Muscle of back (tissue), 11 donors: ENCODE data around the gene ABLIM3. TPM values are rescaled to one million over a fixed set of nuclear protein-coding genes. Genes with fewer than 3 reads are reported as not detected.

Source experiments
- DNase-seq, 3 donors: peaks; one replicate each; pipeline versions ENCODE4 v3.0.0 to v3.0.0-alpha.2; 2013
- polyA plus RNA-seq, 10 donors: library from polyadenylated mRNA; unstranded; fragments of 120-200 nt; gene quantifications; one replicate each; pipeline ENCODE4 v1.2.1, GENCODE V29; 2013; ENCODE audit not compliant: insufficient read length in 10 of 10

The ABLIM3 gene
- polyA plus RNA-seq, 10 donors = 57.2 to 111 (median 84.3) TPM

- no peak for DNase-seq
Observed at GRCh38 chr5:149280124-149280523, 138.8 kb downstream of the ABLIM3 start.

- DNase-seq = no peak
Observed at GRCh38 chr5:149280802-149281201, 139.5 kb downstream of the ABLIM3 start.

DNA sequence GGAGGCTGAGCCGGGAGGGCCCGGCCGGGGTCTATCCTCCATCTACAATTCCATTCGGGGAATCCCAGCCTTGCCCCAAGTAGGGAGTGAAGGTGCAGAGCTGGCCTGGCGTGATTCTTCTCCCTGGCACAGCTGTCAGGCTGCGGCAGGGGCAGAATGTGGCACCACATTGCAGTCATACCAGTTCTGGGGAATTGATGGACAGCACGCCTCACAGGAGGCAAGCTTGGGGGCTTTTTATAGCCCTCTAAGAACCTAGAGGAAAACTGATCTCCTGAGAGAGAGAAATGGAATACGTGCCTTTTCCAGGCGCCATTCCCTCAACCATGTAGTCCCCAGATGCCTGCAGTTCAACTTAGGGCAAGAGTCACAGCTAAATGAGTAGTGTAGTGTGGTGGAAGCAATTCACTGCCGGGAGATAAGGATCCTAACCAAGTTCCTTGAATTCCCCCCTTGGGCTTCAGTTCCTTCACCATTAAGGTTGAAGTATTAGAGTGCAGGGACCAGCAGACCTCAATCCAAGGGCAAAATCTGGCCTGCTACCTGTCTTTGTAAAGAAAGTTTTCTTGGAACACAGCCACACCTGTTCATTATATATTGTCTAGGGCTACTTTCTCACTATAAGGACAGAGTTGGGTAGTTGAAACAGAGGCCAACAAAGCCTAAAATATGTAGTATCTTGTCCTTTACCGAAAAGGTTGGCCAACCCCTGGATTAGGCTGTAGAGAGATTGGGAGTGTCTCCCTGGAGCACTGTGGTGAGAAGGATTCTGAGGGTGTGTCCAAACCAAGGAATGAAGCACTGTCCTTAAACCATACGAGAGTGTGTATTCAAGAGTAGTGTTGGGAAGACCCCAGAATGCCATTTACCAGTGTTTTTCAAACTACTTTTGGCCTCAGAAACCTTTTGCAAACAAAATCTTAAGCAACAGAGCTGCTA lies 141.0 kb downstream of the ABLIM3 start:
- DNase-seq = peak; percentile 30 to 70 (median 49)

DNA sequence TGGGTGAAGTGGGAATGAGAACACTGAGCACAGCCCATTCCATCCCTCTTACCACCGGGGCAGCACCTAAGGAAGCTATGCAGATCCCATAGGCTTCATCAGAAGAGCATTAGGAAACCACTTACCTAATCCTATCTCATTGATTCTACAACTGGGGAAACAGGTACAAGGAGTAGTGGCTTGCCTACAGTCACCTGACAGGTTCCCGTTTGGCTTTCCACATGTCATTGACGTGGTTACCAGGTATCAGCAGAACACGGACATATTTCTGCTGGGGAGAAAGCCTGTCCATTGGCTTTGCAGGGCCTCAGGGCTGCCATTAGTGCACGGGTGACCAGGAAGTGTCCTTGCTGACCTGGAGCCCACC lies 141.7 kb downstream of the ABLIM3 start:
- no peak for DNase-seq

DNA sequence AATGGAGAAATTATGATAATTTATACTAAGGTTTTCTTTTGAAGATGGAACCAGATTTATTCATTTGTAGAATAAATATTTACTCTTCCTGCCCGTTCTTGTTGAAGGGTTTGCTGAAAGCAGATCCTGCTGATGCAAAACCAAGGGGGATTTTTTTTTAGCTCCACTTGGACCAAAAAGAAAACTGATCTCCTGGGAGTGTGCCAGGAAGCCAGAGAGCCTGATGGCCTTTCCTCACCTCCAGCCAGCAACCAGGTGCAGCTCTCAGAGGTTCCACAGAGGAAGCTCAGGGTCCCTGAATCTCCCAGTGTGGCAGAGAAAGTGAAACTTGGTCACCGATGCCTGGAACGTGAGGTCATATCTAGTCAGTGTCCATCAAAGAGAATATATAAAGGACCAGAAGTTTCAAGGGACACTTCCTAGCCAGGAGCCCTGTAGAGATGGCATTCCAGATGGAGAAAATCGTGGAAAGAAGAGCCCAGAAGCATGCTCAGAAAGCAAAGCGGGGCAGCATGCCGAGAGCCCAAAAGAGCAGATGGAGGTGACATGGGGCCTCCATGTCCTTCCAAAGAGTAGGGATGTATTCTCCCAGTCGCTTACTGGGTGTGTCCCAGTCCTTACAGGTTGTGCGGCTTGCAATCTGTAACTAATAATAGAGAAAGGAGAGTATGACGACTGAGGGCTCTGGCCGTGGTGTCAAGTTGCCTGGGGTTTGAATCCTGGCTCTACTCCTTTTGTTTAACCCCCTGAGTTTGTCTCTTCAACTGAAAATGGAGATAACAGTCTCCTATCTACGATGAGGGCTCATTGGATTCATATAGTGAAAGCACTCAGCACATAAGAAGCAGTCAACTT lies 142.6 kb downstream of the ABLIM3 start:
- DNase-seq = no peak

GRCh38 chr5:149284501-149284900 lies 143.2 kb downstream of the ABLIM3 start:
- DNase-seq = no peak

GRCh38 chr5:149285153-149285552 lies 143.9 kb downstream of the ABLIM3 start:
- DNase-seq = no peak

DNA sequence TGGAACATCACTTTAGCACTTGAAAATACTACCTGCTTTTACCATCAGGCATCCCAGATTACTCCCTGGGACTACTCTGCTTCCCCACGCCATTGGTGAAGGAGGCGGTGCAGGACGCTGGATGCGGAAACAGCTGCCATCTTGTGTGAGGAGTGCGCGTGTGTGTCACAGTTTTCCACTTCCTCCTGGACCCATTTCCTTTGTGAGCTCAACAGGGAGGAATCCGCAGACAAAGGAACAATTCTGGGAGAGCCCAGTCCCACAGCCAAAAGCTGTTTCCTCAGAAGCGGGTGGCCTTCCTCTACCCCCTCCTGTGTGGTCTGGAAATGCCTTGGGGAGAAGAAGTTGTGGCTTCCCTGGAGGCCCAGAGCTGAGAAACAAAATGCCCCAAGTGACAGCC lies 147.1 kb downstream of the ABLIM3 start:
- DNase-seq = peak in 1 of 3 donors; percentile 70

DNA sequence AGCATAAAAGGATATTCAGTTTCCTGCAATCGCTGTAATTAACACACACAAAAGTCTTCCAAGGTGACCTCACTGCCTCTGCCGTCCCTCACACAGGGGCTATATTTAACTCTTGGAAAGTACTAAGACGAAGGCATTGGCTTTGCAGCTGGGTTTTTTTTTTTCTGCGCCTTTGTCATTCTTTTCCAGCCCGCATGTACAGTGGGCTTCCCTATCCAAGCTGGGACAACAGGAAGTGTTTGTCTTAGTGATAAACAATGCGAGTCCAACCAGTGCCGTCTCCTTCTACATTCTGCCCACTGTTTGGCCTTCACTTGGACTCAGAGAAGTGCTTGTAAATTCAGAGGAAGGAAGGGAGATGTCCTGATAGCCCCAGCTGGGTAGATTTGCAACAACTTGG lies 148.0 kb downstream of the ABLIM3 start:
- DNase-seq = peak in 1 of 3 donors; percentile 42

DNA sequence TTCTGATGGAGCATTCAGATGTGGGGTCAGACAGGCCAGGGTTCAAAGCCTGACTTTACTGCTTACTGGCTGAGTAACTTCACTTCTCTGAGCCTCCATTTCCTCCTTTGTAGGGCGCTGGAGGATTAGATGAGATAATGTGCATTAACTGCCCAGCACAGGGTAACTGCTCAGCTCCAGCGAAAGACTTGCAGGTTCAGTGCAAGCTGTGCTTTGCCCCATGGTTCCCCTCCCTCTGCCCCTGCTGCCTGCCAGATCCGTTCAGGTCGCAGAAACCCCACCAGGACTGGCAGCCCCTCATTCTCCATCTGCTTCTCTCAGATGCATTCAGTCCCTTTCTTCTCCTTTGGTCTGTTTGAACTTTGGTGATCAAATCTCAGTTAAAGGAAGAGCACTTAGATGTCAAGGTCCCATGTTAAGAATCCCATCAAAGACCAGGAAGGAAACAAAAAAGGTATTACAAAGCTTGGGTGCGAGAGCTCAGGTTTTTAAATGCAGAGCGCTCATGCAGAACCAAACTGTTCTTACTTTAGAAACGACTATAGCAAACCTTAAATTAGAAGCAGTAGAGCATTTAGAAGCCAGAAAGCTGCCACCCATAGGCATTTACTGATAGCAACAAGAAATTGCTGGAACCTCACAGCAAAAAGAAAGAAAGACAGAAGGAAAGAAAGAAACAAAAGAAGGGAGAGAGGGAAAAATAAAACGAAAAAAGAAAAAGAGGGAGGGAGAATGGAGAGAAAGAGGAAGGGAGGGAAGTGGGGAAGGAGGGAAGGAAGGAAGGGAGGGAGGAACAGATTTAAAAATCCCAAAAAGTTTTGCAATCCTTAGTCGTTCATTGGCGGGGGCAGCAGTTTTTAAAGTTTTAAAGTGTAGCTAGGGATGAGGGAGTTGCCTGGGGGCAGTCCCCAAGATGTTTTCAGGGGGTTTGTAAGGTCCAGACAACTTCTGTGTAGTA lies 153.9 kb downstream of the ABLIM3 start:
- DNase-seq = no peak

GRCh38 chr5:149297340-149298025 lies 156.2 kb downstream of the ABLIM3 start:
- DNase-seq = no peak

DNA sequence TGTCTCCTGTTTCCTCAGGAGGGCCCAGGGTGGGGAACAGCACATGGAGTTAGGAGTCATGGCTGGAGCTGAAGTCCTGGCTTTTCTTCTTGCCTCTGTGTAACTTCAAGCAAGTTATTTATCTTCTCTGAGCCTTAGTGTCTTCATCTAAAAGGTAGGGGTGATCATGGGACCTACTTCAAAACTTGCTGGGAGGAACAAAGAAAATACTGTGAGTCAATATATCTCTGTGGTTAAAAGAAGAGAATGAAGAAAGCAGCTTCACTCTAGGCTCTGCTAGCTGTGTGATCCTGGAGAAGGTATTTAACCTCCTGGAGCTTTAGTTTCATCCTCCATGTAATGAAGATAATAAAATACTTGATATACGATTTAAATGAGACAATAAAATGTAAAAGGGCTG lies 156.9 kb downstream of the ABLIM3 start:
- no peak for DNase-seq

DNA sequence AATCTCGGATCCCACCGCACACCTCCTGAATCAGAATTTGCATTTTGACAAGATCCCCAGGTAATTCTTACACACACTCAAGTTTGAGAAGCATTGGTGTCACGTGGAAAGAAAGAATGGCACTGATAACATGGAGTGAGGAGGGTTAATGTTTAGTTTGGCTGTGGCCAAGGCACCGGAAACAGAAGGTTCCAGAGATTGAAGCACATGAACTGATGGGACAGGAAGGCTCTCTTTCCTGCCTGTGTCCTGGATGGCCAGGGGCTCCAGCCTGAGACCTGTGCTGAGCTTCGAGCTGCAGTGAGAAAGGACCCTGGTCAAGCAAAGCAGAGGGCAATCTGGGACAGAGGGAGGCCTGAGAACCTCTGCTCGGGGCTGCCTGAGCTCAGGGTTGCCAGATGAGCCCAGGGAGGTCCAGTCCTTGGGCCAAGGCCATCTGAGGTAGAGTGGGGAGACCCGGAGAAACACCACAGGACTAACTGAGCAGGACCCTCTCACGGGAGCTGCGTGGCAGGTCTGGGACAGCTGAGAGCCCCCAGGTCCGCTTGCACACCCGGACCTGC lies 157.6 kb downstream of the ABLIM3 start:
- no peak for DNase-seq

GRCh38 chr5:149299451-149300054 lies 158.3 kb downstream of the ABLIM3 start:
- no peak for DNase-seq

DNA sequence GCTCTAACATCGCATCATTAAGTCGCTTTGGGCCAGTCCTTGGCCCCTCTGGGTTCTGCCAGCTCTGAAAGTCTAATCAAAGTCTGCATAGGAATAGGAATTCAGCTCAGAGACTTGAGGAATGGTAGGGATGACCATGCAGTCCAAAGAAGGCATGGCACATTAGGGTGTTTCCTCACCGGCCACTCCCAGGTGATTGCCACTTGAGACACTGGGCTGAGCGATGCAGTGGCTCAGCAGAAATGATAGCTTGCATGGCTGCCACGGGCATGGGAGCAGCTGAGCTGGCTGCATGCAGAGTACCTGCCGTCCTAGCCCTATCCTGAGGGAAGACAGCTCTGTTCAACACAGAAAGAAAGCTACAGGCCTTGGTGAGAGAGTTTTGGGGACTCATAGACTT lies 159.1 kb downstream of the ABLIM3 start:
- DNase-seq = no peak

- no peak for DNase-seq
Observed at GRCh38 chr5:149301049-149301743, 159.9 kb downstream of the ABLIM3 start.

DNA sequence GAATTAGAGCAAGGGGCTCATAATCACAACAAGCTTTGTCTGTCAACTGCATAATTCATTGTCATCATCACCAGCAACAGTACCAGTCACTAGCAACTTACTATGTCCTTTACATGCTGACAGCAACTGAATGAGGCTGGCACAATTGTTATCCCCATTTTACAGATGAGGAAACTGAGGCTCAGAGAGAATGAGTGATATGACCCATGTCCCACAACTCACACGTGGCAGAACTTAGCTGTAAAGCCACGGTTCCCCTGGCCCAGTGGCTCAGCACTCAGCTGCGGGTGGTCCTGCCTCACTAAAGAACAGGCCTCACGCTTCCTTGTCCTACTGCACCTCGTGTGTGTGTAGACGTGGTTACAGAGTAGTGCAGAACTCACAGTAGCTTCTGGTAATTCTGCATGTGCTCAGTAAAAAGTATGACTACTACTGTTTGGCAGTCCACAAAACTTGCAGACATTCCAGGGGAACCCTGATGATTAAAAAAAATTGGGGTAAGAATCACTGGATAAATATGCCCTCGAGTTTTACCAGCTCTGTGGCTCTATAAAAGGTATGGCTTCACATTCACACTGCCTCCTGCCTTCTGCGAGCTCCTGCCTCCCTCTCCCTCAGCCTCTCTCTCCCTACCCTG lies 160.6 kb downstream of the ABLIM3 start:
- no peak for DNase-seq

GRCh38 chr5:149302641-149303040 lies 161.3 kb downstream of the ABLIM3 start:
- DNase-seq = no peak

DNA sequence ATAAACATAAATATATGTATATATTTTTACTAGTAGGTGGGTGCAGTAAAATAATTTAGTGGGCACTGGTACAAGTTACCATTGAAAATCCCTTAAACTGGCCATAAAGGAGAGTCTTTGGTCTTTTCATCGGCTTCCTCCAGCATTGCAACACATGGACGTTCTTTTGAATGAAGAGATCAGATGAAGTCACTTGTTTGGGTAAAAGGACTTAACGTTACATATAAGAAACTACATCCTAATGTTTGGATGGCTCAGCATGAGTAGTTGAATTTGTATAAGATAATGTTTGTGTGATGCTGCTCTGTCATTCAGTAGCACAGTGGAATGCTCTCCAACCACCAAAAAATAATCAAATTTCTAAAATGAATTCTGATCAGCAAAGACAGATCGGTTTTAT lies 161.9 kb downstream of the ABLIM3 start:
- DNase-seq = no peak
